Endometrial microvascular endothelial cells (primary cell): Measurements from ENCODE around the gene TICRR. TPM values are rescaled to one million over a fixed set of nuclear protein-coding genes. Genes with fewer than 3 reads are reported as not detected.

ENCODE experiments used
- in situ Hi-C: cut with HindIII; loops from 2 replicates; pipeline ENCODE4 v1.10.0; 2017; ENCODE audit warnings: low sequenced_read_pairs, low pct_unique_long_range_greater_than_20kb; ENCODE audit errors: inconsistent ontology term
- total RNA-seq: library from RNA; depleted of rRNA; stranded (reverse); fragments of >200 nt; gene quantifications from one replicate; pipeline ENCODE4 v1.2.3, GENCODE V29; 2015; ENCODE audit errors: inconsistent ontology term

Gene TICRR
- total RNA-seq, 1 donor from 2014 or later = 6.9 TPM

DNA sequence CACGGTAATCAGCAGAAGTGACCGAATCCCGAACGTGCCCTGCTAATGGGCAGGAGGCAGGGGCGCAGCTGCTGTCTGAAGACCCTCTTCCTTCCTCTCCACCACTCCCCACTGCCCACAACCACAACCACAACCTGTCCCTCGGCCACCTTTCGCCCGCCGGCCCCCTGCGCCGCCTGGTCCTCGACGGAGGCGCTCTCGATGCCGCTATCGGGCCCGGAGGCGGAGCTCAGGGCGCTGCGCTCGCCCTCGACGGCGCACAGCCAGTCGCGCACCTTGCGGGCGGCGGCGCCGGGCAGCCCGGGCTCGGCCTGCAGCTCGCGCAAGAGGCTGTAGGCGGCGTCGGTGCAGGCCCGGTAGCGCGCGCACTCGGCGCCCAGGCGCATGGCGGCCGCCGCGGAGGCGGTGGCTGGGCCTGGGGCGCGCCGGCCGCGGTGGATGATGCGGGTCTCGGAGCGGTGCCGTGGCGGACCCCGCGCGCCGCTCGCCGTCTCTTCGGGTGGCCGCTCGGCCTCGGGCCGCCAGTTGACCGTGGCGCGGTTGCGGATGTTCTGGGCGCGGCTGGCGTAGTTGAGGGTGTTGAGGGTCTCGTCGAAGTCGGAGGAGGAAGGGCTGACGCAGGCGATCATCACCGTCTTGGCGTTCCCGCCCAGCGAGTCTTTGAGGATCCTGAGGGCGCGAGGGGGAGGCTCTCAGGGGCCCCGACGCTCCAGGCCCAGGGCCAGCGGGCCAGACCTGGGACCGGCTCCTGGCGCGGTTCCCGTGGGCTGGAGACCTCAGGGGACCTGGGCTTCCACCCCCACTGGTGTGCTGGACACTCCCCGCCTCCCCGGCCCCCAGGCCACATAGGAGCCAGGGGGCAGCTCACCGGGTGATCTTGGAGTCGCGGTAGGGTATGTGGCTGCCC lies 73.1 kb downstream of the TICRR start:
- in situ Hi-C loops = no loop called here

DNA sequence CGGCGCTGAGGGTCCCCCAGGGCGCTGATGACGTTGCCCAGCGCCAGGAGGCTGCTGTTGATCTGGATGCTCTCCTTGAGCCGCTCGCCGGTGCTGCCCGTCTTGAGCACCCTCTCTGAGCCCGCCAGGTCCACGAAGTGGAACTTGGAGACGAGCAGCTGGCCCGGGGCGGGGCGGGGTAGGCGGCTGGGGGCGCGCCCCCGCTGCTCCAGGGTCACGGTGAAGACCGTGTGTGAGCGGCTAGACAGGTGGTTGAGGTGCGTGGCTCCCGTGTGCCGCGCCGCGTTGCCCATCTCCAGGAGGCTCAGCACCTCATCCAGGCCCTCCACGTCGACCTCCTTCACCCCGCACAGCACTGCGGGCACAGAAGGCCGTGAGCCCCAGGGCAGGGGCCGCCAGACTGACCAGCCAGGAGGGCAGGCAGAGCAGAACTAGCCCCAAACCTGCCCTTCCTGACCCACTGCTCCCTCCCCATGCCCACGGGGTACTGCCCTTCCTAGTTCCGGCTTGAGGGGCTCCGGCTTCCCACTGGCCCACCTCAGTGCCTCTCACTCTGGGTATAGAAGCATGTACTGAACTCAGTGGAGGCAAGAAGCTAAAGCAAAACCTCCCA lies 73.8 kb downstream of the TICRR start:
- in situ Hi-C loops = no loop called here

DNA sequence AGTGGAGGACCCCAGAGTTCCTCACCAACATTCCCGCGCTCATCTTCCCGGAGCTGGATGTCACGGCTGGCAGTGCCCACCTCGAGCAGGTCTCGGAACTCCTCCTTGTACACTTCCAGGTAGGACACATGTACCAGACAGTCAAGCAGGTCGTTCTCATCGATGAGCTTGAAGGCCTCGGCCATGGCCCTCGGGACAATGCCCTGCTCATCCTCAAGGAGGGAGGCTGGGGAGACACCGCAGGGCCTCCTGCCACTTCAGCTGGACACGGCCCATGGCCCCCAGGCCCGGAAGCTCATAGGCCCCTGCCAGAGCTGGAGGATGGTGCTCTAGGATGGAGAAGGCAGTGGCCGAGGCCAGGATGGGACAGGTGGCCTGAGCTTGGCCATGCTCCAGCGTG lies 74.4 kb downstream of the TICRR start:
- in situ Hi-C loops = no loop called here

DNA sequence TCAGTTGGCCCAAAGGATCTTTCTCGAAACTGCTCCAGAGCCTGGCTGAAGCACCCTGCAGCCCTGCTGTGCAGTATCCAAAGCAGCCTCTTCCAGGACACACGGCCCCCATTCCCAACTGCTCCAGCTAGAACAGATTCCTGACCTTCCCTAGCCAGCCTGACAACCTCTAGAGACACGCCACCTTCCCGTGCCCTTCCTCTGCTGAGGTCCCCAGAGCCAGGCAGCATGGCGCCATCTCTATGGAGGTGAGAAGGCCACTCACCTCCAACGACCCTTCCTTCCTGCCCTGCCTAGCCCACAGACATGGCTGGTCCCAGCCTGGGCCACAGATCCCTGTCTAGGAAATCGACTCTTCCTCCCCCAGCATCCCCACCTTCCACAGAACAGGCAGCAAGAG lies 76.9 kb downstream of the TICRR start:
- in situ Hi-C loops = no loop called here

DNA sequence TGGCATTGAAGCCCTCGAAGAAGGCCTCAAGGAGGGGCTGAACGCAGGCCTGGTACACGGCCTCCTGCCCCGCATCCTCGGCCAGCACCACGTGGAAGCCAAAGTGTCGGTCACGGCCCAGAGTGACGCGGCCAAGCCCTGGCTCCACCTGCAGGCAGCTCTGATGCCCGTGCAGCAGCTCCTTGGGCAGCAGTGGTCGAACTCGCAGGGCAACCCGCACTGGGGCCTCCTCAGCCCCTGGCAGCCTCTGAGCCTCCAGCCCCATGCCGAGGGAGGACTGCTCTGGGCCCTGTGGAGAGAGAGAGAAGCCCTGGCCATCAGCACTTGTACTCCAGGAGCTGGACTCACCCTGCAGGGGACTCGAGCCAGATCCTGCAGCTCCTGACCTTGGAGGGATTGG lies 77.4 kb downstream of the TICRR start:
- in situ Hi-C loops = no loop called here

DNA sequence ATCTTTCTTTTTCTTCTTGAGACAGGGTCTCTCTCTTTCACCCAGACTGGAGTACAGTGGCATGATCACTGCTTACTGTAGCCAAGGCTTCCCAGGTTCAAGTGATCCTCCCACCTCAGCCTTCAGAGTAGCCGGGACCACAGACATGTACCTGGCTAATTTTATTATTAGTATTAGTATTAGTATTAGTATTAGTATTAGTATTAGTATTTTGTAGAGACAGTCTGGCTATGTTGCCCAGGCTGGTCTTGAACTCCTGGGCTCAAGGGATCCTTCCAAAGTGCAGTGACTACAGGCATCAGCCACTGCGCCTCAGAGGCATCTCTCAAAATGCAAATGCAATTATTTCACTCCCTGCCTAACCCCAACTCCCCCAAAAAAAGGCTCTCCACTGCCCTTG lies 78.3 kb downstream of the TICRR start:
- in situ Hi-C loops = no loop called here

DNA sequence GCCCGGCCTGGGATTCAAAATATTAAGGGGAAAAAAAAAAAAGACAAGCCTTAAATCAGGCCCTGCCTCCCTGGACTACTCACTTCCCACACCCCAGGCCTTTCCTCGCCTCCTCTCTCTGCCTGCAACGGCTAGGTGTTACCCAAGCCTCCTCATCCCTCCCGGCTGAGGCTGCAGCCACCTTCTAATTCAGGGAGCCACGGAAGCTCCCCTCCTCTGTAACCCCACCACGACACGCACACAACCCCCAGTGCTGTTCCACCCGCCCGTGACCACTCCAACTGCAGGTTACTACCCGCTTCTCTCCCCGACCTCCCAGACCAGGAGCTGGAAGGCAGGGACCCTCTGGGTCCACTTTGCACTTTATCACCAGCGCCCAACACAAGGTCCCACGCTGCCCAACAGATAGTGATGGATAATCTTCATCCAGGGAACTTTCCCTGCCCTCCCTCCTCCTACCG lies 79.1 kb downstream of the TICRR start:
- in situ Hi-C loops = no loop called here

DNA sequence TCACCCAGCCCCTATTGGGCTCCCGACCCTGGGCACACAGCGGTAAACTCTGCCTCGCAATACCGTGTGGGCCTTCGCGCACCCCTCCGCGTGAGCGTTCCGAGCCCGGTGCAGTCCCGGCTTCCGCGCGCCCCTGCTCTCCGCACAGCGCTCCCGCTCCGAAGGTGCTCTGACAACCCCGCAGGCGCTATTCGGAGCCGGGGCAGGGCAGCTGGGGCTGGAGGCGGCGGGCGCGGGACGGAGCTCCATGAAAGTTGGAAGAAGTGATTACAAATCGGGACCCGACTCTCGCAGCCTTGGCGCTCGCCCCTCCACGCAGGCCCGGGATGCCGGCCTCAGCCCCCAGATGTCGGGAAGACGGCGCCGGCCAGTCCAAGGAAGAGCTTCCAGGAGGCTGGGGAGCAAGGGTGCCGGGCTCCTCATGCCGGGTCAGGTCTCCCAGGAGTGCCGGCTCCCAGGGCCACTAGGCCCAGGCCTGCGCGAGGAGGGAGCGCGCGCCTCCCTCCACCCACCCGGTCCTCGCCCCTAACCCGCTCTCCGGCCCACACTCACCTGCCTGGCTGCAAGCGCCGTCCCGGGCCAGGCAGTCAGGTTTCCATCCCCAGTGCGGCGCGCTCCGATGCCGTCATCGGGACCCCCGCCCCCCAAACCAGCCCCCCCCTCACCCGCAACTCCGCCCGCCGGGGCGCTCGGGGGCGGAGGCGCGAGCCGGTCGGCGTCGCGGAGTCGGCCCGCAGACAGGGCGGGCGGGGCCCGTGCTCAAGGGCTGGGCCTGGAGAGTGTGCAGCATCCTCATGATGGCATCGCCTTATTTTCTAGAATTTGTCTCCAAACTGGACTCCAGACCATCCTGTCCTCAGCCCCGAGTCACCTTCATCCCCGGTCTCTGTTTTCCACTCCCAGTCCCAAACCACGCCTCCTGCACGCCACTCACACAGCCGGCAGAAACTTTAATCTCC lies 79.9 kb downstream of the TICRR start, which contains the start of gene KIF7:
KIF7 (minus strand) TSS at position 621 of the 959 bp plus-strand sequence. CDS start 2,537 bp downstream, outside the sequence.
- in situ Hi-C loops = no loop called here

DNA sequence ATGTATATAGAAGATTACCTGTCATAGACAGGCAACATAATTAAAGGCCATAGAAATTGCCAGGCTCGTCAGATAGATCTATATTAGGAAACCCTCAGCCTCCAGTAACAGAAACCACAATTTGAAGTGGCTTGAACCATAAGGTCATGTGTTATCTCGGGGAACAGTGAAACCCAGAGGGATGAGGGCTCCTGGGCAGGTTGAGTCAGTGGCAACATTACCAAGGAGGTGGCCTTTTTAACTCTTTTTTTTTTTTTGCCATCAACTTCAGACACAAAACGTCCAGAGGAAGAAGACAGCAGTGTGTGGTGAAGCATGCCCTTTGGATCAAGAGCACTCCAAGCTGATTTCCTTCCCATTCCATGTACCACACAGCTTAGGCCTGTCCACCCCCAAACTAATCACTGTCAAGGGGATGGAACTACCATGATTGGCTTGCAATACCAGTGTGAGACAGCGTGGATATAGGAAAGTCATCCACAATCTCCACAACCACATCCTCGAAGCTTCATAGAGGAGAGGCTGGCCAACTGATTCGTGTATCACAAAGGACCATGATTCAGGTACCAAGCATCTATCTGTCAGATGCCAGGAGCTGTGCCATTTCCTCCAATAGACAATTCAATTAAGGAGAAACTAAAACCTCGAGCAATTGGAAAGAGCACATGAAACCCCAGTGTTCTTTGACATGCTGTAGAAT lies 81.0 kb downstream of the TICRR start:
- in situ Hi-C loops = no loop called here

DNA sequence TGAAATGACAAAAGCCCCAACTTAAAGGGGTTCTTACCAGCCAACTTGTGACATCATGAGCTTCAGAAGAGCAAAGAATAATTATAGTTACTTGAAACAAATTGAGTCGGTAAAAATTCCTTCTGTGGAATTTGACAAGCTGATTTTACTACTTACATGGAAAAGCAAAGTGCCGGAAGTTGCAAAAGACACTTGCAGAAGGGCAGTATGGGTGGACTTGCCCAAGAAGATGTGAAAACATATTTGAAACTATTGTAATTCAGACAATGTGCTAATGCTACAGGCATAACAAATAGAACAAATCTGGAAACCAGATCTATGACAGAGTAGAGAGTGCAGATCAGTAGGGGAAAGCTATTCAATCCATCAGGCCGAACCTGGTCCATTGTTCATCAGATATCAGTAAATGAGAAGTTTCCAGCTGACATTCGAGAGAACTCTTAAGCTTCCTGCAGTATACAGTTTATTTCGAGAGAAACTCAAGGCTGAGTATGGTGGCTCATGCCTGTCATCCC lies 82.5 kb downstream of the TICRR start:
- in situ Hi-C loops = no loop called here

DNA sequence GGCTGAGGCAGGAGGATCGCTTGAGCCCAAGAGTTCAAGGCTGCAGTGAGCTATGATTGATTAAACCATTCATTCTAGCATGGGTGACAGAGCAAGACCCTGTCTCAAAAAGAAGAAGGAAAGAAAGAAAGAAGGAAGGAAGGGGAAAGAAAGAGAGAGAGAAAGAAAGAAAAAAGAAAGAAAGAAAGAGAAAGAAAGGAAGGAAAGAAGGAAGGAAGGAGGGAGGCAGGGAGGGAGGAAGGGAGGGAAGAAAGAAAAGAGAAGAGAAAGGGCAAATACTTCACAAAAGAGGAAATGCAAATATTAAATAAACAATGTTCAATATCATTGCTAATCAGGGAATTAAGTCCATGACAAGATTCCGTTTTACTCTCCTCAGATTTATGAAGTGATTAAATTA lies 84.0 kb downstream of the TICRR start:
- in situ Hi-C loops = no loop called here

DNA sequence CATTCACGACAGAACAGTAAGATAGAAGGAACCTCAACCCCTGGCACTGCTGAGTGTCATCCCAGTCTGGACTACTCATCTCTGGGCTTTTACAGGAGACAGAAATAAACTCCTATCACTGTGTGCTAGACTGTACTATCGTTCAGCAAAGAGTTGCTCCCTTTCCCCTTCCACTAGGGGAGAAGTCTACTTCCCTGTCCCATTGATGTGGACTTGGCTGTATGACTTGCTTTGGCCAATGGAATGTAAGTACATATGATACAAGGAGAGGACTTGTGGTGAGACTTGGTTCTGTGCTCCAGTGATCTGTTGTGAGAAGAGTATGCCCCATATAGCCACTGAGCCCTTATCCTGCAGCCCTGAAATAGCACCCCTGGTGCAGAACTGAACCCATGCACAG lies 85.3 kb downstream of the TICRR start:
- in situ Hi-C loops = no loop called here

DNA sequence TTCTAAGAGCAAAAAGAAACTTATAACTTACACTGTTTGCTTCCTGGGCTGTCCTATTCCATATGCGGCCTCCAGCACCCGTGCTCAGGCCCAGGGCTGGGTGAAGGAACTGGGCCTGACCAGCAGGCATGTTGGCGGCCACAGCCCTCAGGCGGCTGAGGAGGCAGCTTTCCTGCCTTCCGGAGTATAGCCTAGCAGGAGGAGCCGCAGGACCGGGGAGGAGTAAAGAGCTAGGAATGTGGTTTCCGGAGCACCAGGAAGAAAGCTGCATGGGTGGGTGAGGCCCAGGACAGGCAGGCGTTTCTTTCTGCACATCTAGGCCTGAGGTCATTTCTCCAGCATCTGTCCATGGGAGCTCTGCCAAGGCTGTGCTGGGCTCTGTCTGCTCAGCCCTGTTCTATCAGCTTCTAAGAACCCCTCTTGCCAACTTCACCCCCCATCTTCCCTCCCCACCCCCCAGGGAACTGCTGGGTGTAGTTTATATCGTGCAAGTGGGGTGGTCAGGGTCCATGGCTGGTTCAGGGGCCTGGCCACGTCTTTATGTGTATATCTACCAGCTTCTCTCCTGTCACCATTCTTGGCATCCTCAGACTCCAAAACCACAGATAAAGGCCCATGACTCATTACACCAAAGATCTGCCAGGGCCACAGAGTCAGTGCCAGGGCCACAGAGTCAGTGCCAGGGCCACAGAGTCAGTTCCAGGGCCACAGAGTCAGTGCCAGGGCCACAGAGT lies 87.8 kb downstream of the TICRR start:
- in situ Hi-C loops = no loop called here

DNA sequence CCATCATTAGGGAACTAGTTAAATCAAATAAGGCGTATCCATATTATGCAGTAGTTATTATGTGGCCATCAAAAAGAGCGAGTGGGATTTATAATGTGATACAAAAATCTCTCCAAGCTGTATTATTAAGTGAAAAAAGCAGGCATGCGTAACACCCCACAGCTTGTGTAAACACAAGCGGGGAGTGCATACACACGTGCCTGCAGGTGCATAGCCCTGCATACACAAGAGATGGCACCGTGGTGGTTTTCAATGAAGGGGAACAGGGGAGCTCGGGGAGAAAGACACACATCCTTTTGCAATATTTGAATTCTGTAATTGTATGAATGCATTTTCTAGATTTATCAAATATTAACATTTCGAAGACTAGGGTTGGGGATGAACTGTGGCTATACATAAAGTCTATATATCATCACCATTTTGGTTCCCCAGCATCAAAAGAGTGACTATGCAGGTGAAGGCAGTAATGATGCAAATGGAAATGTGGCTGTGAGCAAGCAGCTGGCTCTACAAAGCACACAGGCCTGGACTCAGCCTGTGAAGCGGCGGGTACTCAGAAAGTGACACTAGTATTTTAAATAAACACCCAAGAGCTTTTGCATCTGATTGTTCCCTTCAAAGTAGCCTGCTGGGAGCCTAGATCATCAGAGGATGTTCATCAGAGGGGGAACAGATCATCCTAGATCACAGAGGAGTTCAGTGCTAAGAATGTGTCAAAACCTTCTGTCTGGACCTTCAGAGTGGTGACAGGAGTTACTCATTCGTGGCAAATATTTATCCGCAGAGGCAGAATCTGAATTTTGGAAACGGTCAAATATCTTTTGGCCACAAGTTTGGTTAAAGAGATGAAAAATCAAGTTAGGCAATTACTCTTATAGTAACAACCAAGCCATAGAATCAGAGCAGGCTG lies 89.4 kb downstream of the TICRR start:
- in situ Hi-C loops = no loop called here

DNA sequence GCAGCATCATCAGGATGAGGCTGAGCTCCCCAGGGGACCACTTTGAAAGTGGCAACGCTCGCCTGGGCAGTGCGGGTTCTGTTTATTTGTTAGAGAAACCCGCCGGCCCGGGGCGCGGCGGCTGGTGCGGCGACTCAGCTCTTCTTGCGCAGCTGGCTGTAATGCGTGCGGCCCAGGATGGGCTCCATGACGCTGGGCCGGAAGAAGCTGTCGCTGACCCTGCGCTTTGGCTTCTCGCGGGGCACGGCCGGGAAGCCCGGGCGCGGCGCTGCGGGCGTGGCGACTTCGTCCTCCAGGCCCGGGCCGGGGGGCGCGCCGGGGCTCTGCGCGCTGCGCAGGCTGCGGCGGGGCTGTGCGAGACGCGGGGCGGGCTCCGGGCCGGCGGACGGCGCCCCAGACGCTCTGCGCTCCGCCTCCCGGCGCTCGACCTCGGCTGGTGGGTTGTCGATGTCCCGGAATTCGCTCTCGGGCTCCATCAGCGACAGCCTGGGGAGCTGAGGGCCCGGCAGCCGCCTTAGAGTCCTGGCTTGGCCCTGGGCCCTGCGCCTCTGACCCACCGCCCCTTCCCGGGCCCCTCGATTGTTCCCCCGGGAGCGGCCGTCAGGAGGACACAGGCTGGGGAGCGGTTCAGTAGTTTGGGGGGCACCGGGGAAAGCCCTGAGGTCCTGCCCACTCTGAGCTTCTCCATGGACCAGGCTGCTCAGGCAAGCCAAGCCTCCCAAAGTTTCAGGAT lies 90.3 kb downstream of the TICRR start:
- in situ Hi-C loops = no loop called here

DNA sequence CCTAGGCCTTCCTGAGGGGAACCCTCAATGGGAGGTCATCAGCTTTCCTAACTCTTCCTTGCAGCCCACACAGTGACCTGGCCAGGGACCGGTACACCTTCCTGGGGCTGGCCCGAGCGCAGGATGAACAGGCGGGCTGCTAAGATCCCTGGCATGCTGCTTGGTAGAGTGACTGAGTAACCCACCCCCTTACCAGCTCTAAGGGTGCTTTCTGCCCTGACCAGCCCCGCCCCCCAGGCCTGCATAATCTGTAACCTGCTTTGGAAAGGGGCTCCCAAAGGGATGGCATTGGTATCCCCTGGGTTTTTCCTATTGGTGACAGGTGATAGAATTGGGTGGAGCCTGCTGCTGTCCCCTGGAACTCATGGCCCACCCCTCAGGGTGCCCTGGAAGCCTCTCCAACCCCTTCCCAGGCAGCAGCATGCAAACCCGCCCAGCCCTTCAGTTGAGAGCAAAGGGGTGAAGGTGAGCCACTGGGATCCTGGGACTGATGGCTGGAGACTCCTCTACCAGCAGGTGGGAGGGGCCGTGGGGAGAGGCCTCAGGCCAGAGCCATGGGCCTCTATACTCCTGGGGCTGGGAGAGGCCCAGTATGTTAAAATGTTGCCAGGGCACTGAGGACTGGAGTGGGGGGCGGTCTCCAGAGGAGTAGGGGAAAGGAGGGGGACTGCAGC lies 91.1 kb downstream of the TICRR start:
- in situ Hi-C loops = no loop called here
